GM21360 (cell line): ENCODE data around the gene CHORDC1.
A peak's percentile ranks its signal among the peaks of the same experiment; 100 is the strongest.
"Not testable (repeated sequence)": the region's sequence is repeated elsewhere in the genome, so short reads cannot be mapped to it uniquely, and the experiment has no call there.

Source experiments
- ATAC-seq: cut with Tn5 transposase; IDR thresholded peaks from one replicate; pipeline ENCODE4 v1.9.1; 2021; ENCODE audit warnings: mild to moderate bottlenecking, moderate library complexity; ENCODE audit not compliant: unreplicated experiment

CHORDC1 gene

DNA sequence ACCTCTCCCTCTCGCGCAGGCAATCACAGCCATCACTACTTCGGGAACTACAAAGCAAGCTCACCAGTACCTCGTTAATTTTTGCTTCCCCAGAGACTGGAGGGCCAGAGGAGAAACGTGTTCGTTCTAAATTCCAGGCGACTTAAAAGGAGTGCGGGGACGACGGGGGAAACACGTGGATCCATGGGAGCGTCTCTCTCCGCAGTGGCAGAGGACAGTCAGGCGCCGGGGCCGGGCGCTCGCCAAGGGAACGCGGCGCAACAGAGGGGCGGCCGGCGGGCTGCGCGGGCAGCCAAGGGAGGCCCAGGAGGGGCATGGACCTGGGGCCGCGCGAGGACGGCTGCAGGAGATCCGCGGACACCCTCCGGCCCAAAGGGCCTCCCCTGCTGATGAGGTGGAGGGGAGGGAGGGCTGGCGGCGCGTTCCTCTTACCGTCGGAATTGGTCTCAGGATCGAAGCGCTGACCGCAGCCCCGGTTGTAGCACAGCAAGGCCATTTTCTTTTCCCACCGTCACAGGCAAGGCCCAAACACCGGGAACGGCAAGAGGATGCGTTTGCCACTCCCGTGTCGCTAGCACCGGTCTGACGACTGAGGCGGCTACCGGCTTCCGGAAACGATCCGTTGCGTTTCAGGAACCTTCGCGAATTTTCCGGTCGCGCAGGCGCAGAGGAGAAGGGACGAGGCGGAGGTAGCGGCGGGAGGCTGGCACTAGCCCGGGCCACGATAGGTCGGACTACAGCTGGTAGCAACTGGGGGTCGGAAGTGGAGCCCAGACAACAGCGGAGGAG is at the start of gene CHORDC1:
CHORDC1 (minus strand) TSS at position 591 of the 789 bp plus-strand sequence; CDS start at position 496, 95 bp downstream.
- ATAC-seq = peak; percentile 92

DNA sequence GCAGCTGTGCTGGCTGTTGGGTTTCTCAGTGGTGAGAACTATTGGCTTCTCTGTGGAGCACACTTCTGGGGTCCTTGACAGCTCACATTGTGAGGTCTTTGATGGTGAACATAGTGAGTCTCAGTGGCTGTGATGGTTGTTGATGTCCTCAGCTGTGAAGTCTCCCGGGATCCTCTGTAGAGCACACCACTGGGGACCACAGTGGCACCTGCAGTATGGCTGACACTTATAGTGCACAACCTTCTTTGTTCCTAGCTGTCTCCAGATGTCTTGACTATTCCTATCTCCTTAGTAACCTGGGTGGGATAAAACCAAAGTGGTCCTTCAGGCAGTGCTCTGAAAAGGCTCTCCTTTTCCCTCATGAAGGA is 34.3 kb upstream of the CHORDC1 start:
- ATAC-seq = no peak

DNA sequence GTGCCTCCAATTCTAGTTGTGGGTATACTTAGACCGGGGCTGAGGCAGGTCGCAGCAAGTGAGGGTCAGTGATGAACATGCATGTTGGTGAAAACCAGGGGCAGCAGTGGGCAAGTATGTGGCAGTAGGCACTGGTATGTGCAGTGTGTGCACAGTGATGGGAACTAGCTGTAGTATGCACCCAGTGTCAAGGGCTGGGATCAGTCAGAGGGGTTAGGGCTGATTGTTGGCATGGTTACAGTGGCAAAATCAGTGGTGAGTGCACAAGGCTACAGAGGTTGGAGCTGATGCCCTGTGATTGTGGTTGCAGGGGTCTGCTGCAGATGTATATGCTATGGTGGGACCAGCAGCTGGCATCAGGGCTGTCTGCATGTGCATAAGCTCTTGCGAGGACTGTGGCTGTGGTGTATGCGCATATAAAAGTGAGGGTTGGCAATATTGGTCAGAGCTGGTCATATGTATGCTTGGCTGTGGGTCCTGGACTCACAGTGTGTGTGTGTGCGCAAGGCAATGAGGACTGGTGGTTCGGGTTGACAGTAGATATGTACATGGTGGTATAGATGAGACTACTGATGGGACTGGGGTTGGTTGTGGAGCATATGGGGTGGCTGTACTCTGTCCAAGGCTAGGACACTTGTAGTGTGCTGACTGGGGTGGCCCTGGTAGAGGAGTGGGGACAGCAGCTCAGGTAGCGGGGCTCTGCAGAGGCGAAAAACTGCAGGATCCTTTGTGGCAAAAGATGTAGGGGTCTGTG is 33.7 kb upstream of the CHORDC1 start:
- no peak for ATAC-seq

DNA sequence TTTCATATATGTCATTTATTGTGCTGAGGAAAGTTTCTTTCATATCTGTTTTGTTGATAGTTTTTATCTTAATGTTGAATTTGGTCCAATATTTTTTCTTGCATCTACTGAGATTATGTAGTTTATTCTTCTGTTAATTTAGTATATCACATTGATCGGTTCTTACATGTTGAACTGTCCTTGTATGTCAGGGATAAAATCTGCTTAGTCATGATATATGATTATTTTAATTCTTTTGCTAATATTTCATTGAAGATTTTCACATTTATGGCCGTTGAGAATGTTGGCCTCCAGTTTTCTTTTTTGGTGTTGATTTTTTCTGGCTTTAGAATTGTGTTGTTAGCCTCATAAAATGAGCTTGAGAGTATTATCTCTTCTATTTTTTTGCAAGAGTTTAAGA is 31.2 kb upstream of the CHORDC1 start:
- no peak for ATAC-seq

DNA sequence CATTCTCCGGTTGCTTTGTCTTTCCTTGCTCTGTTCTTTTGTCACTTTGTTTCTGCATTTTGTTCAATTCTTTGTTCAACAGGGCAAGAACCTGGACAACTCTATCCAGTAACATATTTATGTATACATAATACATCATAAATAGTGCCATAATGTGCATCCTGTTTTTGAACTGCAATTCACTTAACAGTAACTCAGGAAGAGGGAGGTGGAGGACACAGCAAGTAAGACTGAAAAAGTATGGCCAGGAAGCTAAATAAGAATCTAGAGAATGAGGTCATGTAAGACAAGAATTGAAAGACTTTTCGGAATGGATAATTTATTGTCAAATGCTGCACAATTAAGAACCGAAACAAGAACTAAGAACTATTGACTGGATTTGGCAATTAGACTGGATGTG is 29.2 kb upstream of the CHORDC1 start:
- no peak for ATAC-seq

DNA sequence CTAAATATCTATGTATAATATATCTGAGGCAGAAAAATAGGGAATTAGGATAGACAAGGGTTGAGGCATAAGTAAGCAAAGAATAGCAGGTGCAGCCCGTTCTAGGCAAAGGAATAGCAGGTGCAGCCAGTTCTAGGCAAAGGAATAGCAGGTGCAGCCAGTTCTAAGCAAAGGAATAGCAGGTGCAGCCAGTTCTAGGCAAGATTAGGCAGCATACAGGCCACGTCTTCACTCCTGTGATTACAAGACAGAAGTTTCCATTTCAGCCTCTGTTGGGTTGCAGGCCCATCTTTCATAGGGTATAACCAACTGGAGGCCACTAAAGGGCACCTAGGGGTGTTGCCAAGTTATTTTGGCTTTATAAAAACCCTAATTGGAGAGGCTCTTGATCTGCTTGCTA is 28.8 kb upstream of the CHORDC1 start:
- peak; percentile 8 for ATAC-seq

DNA sequence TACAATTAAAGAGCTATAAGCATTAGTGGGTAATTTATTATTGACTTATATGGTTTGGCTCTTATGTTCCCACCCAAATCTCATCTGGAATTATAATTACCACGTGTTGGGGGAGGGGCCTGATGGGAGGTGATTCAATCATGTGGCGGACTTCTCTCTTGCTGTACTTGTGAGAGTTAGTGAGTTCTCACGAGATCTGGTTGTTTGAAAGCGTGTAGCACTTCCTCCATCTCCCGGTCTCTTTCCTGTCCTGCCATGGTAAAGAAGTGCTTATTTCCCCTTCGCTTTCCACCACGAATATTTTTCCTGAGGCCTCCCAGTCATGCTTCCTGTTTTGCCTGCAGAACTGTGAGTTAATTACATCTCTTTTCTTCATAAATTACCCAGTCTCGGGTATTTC is 28.1 kb upstream of the CHORDC1 start:
- peak; percentile 55 for ATAC-seq

DNA sequence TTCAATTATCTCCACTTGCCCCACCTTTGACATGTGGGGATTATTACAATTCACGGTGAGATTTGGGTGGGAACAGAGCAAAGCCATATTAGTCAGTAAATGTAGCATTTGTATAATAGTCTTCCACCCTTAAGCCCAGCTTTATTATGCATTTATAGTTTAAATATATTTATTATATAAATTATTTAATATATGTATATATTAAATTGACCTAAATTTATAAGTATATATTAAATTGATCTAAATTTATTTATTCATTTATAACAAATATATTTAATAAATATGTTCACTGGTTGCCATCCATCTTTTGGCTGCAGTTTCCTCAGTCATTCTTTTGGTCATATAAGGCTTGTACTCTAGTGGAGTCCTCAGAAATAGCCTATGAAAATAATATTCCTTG is 23.6 kb upstream of the CHORDC1 start:
- ATAC-seq = no peak

DNA sequence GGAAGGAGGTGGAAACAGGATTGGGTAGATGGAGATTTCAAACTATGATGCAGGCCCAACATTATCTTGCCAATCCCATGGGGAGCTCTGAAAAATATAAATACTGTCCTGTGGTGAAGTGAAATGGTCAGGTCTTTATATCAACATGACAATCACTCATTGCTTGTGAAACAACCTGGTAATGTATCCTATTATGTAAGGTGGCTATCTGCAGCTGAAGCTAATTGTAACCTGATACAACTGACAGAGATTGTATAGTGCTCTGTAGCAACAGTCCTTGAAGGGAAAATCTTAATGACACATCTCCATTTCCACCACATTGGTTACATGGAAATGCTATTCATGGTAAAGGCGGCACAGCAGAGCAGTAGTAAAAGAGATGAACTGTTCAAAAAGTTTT is 20.7 kb upstream of the CHORDC1 start:
- ATAC-seq = no peak

DNA sequence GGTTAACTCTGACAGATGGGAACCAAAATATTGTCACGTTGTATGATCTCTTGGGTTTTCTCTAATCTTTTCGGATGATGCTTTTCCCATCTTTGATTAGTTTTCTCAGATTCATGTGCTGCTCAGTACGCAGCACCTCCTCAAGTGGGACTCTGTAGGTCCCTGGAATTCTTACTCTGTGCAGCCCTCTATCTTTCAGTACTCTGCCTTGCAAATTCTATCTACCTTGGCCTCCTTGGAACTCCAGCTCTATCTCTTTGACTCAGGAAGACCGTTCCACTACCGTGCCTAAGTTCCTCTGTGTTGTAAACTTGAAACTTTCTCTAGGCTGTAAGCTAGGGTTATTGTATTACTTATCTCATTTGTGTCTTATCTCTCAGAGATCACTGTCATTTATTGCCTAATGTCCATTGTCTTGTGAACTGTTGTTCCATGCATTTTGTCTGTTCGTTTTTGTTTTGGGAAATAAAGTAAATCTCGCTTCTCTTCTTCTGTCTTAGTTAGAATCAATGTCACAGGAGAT is 20.1 kb upstream of the CHORDC1 start:
- ATAC-seq = no peak

DNA sequence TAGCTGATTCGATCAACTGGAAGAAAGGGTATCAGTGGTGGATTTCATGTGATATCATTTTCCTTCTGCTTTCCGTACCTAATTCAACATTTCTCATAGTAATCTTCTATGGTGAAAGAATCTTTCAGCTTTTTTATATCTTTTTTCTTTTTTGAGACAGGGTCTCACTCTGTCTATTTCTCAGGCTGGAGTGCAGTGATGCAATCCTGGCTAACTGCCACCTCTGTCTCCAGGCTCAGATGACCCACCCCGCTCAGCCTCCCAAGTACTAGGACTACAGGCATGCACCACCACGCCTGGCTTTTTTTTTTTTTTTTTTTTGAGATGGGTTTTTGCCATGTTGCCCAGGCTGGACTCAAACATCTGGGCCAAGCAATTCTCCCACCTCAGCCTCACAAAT is 18.6 kb upstream of the CHORDC1 start:
- ATAC-seq = no peak

DNA sequence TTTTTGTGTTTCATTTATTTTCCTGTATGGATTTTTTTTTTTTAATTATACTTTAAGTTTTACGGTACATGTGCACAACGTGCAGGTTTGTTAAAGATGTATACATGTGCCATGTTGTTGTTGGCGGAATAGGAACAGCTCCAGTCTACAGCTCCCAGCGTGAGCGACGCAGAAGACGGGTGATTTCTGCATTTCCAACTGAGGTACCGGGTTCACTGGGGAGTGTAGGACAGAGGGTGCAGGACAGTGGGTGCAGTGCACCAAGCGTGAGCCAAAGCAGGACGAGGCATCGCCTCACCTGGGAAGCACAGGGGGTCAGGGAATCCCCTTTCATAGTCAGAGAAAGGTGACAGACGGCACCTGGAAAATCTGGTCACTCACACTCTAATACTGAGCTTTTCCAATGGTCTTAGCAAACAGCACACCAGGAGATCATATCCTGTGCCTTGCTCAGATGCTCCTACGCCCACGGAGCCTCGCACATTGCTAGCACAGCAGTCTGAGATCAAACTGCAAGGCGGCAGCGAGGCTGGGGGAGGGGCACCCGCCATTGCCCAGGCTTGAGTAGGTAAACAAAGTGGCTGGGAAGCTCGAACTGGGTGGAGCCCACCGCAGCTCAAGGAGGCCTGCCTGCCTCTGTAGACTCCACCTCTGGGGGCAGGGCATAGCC is 17.3 kb upstream of the CHORDC1 start:
- ATAC-seq = not testable (repeated sequence)

DNA sequence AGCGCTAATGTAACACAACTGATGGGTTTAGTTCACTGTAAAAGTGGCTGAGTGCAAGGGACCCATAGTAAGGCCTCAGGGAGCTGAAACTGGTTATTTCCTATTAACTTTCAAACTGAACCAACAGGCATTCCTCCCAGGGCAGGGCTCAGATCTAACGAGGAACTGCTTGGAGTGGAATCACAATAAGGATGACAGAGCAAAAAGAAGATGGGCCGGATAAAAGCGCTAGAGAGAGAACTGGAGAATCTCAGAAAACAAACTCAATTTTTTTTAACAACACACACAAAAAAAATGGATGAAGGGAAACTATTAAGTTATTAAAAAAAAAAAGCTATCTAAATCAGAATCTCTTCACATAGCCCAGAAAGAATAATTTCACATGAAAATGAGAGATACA is 14.2 kb upstream of the CHORDC1 start:
- no peak for ATAC-seq

DNA sequence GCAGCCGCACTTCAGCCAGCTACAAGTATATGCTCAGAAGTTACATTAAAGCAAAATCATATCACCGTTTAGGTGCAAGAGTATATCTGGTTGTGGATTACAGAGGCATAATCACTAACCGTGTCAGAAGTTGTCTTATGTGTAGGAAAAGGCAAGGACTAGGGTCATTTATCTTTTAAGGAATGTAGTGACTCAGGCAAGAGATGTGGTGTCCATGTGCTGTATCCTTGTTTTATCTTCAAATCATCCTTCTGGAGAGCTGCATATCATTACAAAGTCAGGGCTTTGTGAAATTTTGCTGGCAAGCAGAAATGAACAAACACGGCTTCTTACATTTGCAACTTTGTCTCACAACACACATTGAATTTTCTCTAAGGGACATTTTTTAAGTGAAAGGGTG is 12.7 kb upstream of the CHORDC1 start:
- no peak for ATAC-seq

DNA sequence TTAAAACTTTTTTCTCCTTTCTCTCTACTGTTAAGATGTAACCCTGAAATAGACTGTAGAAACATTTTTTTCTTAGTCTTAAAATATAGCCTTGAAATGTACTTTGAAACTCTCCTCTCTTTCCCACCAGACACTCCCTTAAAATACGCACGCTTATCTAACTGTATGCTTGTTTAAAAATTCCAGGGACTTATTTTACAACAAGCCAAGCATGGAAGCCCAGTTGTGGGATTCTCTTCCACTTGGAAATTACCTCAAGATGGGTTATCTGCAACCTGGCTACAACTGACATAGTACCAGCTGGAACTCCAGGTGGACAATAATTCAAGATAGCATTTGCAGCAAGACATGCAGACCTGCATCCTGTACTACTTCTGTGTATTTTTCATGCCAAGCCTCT is 12.1 kb upstream of the CHORDC1 start:
- no peak for ATAC-seq

DNA sequence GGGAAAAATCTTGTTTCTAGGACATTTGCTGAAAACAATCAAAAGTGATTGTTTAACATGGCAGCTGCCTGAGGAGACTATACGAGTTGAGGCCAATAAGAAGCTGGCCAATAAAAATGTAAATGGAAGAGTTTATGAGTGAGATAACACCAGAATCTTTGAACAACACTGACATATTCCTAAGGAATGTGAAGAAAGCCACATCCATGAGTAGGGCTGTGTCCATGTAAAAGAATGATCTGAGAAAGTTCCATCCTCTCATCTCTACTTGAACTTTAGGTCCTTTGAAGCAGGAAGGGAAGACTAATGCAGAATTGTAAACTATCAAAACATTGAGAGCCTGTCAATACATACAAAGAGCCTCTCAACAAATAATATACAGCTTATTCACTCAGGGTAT is 6.9 kb upstream of the CHORDC1 start:
- ATAC-seq = no peak

DNA sequence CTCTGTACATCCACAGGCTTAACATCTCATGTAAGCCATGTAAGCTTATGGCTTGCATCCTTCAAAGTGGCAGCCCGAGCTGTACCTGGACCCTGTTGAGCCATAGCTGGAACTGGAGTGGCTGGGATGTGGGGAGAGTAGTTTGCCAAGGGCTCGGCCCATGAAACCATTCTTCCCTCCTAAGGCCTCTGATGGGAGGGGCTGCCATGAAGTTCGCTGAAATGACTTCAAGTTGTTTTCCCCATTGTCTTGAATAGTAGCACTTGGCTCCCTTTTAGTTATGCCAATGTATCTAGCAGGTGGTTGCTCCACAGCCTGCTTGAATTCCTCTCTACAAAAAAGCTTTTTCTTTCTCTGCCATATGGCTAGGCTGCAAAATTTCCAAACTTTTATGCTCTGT is 5.2 kb upstream of the CHORDC1 start:
- no peak for ATAC-seq

DNA sequence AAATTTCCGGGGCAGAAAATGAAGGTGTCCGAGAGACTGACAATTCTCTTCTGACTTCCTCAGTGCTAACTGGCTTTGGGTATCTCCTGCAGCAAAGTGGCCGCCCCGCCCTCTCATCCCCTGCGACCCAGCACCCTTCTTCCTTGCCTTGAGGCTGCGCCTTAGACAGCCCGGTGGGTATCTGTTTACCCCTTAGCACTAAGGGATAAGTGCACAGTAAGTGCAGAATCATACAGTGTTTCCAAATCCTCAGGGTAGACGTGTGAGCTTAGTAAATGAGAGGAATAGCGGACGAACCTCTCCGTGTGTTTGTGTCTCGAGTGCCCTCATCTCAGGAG is 368 bp upstream of the CHORDC1 start:
- ATAC-seq = peak; percentile 46

DNA sequence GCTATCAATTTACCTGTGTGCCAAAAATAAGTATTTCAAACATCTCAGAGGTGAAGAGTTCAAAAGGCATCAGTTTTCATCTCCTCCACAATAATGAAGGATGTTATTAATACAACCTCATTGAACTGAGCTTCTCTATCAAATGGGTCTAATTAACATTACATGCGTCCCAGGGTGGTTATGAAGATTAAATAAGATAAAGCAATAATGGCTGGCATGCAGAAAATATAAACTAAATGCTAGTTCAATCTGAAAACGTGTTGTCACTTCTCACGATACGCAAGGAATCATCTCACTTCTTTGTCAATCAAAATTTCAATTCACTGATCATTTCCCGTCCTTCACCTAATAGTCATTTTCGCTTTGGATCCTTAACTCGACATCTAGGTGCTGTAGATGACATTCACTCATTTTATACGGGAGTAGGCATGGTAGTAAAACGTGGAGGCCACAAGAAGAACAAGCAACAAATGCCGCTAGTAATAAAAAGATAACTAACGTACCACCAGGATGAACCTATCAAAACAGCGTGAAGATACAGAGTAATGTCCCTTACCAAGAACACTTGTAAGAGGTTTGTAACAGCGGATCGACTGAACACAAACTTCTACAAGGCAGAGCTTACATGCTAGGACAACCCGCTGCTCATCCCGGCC is 918 bp downstream of the CHORDC1 start:
- ATAC-seq = peak; percentile 20

DNA sequence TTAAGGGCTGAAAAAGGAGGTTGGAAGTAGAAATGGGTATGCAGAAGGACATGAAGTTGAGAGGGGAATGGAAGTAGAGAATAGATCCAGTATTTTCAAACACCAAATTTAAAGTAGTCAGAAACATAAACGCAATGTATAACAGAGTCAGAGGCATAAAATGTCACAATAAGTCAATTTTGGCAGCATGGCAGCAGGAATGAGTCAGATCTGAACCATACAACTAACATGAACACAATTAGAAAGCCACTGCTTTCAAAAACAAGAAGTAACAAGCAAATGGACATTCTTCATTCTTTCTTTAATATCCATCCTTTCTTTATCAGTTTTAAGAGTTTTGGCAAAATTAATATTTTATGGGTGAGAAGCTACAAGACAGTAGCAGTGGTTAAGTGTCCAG is 2.5 kb downstream of the CHORDC1 start:
- ATAC-seq = no peak

DNA sequence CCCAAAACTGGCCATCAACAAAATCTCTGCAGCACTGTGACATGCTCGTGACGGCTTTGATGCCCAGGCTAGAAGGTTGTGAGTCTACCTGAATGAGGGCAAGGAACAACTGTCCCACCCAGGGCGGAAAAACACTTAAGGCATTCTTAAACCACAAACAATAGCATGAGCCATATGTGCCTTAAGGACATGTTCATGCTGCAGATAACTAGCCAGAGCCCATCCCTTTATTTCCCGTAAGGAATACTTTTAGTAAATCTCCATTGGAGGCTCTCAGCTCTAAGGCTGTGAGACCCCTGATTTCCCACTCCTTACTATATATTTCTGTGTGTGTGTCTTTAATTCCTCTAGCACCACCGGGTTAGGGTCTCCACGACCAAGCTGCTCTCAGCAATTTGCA is 3.4 kb downstream of the CHORDC1 start:
- no peak for ATAC-seq
